NOMO-1 (cell line): ENCODE results near the gene LRP1.

ENCODE experiments used
- DNase-seq, 2 experiments: peaks; one replicate each; lab custom pipeline; 2025; ENCODE audit not compliant: unreplicated experiment in 2 of 2; lab: John Stamatoyannopoulos, UW

Gene LRP1

GRCh38 chr12:57205186-57205585, 76.9 kb downstream of the LRP1 start:
- DNase-seq = no peak

- DNase-seq = no peak
Measured at GRCh38 chr12:57205931-57206330, 77.6 kb downstream of the LRP1 start.

- no peak for DNase-seq
Measured at GRCh38 chr12:57207731-57208630, 79.7 kb downstream of the LRP1 start.

- no peak for DNase-seq
Measured at GRCh38 chr12:57208631-57209282, 80.5 kb downstream of the LRP1 start.

GRCh38 chr12:57209916-57210315, 81.6 kb downstream of the LRP1 start:
- DNase-seq = no peak

- DNase-seq = no peak
Measured at GRCh38 chr12:57210461-57210860, 82.2 kb downstream of the LRP1 start.

GRCh38 chr12:57210926-57211692, 82.8 kb downstream of the LRP1 start:
- DNase-seq = peak; percentile 17 to 28

GRCh38 chr12:57211791-57212700, 83.8 kb downstream of the LRP1 start:
- no peak for DNase-seq

GRCh38 chr12:57212701-57213057, 84.4 kb downstream of the LRP1 start:
- DNase-seq = no peak

GRCh38 chr12:57213058-57213715, 84.9 kb downstream of the LRP1 start:
- peak; percentile 45 to 48 for DNase-seq

GRCh38 chr12:57213763-57214397, 85.6 kb downstream of the LRP1 start:
- no peak for DNase-seq

- DNase-seq = peak; percentile 37 to 69
Measured at GRCh38 chr12:57214398-57214781, 86.1 kb downstream of the LRP1 start.

- DNase-seq = no peak
Measured at GRCh38 chr12:57215065-57215464, 86.8 kb downstream of the LRP1 start.

- no peak for DNase-seq
Measured at GRCh38 chr12:57215668-57216013, 87.4 kb downstream of the LRP1 start.

- no peak for DNase-seq
Measured at GRCh38 chr12:57216014-57216911, 88.0 kb downstream of the LRP1 start, which contains the start of gene NXPH4. Gene NXPH4, plus strand, starts transcription at chr12:57216794. Its CDS starts 176 bp downstream, at chr12:57216970.

GRCh38 chr12:57216921-57217879, 88.9 kb downstream of the LRP1 start:
- DNase-seq = peak in 1 of 2 experiments; percentile 33
